Lower leg skin (tissue), 4 donors: Measurements from ENCODE around the gene NFAT5. TPM values are rescaled to one million over a fixed set of nuclear protein-coding genes. Genes with fewer than 3 reads are reported as not detected.
A peak's percentile ranks its signal among the peaks of the same experiment; 100 is the strongest.

Experiments
- DNase-seq, 2 donors: peaks; one replicate each; pipeline ENCODE4 v3.0.0-alpha.2; 2019; ENCODE audit warnings: low spot score in 2 of 2
- H3K4me3 ChIP-seq: fragments of 200-600 bp; sonication (generic); 2 replicates; pipeline ENCODE4 v1.5.1; 2017; ENCODE audit warnings: mild to moderate bottlenecking, low read depth; ENCODE audit not compliant: poor library complexity, severe bottlenecking
- POLR2A ChIP-seq, 2 donors: fragments of 450-650 bp; IDR thresholded peaks; one replicate each; pipeline ENCODE4 v1.6.1; 2016 to 2017; ENCODE audit warnings: antibody characterized with exemption in 2 of 2, mild to moderate bottlenecking in 1 of 2, moderate library complexity in 1 of 2
- WGBS, 2 donors: methylation state at CpG; one replicate each; pipeline ENCODE4 v1.1.5; 2018; 5-methylcytosine and 5-hydroxymethylcytosine counted together
- intact Hi-C: fragments of 100-400 bp; cut with DNase I; formaldehyde crosslinking; loops from one replicate; pipeline ENCODE4 v1.15.0; 2023; ENCODE audit warnings: low total_unique reads
- total RNA-seq, 4 donors: library from RNA; depleted of rRNA; stranded (reverse); fragments of >200 nt; gene quantifications; one replicate each; pipeline ENCODE4 v1.1.0, GENCODE V29; 2016
- TF ChIP-seq, protein P1 (sequence below), 3 donors: fragments of 450-650 bp; IDR thresholded peaks; one replicate each; pipeline ENCODE4 v1.5.1; 2016; ENCODE audit warnings: antibody characterized with exemption in 3 of 3, mild to moderate bottlenecking in 3 of 3, moderate library complexity in 2 of 3

NFAT5 gene
- total RNA-seq, 4 donors from 2014 or later = 74.7 to 114 (median 88.6) TPM

DNA sequence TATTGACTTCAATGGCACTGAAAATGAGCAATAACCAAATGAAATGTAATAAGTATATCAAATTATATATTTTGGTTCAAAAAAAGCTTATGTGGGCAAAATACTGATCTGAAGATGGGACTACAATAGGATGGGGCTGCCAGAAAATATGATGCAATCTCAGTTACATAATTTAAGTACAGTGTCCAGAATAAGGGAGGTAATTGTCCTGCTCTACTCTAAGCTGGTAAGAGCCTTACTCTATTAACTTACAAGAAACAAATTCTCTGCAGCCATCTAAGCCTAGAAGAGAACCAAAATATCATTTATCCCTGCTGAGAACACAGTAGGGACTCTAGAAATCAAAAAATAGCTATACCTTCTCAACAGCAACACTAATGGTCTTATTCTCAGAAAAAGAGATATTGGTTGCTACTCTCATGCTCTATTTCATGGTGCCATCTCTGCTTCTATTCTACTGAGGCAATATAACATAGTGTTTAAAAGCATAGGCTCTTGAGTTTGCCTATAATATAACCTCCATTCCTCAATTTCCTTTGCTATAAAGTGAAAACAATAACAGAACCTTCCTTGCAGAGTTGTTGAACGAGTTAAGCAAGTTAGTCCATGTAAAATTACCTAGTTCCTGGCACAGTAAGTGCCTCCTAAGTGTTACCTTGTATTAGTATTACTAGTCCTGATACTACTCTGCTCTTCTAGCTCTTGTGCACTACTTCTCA, 140.6 kb downstream of the NFAT5 start:
- 45 to 53% methylated on average over 1 of the region's 1 CpG for WGBS, 2 donors
- intact Hi-C loops = loop anchor here (5.0 kb wide), 1 partner anchor 46 kb away; the partner anchor contains the start of gene NOB1
- H3K4me3 ChIP-seq = no peak overlapping the region
- TF ChIP-seq POLR2A (IDR thresholded peaks at IDR 0.05) = no peak
- TF ChIP-seq, protein P1, sequence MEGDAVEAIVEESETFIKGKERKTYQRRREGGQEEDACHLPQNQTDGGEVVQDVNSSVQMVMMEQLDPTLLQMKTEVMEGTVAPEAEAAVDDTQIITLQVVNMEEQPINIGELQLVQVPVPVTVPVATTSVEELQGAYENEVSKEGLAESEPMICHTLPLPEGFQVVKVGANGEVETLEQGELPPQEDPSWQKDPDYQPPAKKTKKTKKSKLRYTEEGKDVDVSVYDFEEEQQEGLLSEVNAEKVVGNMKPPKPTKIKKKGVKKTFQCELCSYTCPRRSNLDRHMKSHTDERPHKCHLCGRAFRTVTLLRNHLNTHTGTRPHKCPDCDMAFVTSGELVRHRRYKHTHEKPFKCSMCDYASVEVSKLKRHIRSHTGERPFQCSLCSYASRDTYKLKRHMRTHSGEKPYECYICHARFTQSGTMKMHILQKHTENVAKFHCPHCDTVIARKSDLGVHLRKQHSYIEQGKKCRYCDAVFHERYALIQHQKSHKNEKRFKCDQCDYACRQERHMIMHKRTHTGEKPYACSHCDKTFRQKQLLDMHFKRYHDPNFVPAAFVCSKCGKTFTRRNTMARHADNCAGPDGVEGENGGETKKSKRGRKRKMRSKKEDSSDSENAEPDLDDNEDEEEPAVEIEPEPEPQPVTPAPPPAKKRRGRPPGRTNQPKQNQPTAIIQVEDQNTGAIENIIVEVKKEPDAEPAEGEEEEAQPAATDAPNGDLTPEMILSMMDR (IDR thresholded peaks at IDR 0.05) = no peak
- no peak for DNase-seq

- peak in 1 of 2 donors; percentile 61 for DNase-seq
- WGBS, 2 donors = 56 to 78% methylated on average over 2 of the region's 2 CpGs
- no peak overlapping the region for H3K4me3 ChIP-seq
- TF ChIP-seq POLR2A (IDR thresholded peaks at IDR 0.05) = no peak
- TF ChIP-seq, protein P1 (IDR thresholded peaks at IDR 0.05) = no peak
- intact Hi-C loops = loop anchor here (5.0 kb wide), 1 partner anchor 45 kb away; the partner anchor contains the start of gene NOB1
Measured at GRCh38 chr16:69706975-69707340, 141.2 kb downstream of the NFAT5 start.

DNA sequence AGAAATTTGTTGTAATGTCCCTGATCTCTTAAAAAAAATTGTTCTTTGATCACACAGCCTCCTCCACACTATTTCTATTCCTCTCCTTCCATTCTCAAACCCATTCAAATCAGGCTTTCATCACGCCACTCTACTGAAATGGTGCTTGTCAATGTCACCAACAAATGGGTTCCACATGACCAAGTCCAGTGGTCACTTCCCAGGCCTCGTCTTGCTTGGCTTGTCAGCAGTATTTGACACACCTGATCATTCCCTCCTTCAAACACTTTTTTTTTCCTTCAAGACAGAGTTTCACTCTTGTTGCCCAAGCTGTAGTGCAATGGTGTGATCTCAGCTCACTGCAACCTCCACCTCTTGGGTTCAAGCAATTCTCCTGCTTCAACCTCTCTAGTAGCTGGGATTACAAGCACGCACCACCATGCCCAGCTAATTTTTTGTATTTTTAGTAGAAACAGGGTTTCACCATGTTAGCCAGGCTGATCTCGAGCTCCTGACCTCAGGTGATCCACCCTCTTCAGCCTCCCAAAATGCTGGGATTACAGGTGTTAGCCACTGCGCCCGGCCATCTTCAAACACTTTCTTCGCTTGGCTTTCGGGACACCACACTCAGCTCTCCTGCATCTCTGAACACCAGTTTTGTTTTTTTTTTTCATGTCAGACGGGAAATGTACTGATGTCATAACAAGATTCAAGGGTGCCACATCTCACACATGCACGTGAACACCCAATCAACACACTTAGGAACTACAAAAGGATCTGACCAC, 142.3 kb downstream of the NFAT5 start:
- TF ChIP-seq, protein P1 (IDR thresholded peaks at IDR 0.05) = no peak
- no peak for TF ChIP-seq POLR2A (IDR thresholded peaks at IDR 0.05)
- no peak overlapping the region for H3K4me3 ChIP-seq
- WGBS, 2 donors = 86 to 89% methylated on average over 10 of the region's 10 CpGs
- intact Hi-C loops = loop anchor here (5.0 kb wide), 1 partner anchor 44 kb away; the partner anchor contains the start of gene NOB1
- peak; percentile 10 to 61 for DNase-seq

- DNase-seq = peak in 1 of 2 donors; percentile 31
- TF ChIP-seq POLR2A (IDR thresholded peaks at IDR 0.05) = no peak
- TF ChIP-seq, protein P1 (IDR thresholded peaks at IDR 0.05) = no peak
- intact Hi-C loops = loop anchor here (5.0 kb wide), 1 partner anchor 43 kb away; the partner anchor contains the start of gene NOB1
- WGBS, 2 donors = 28 to 29% methylated on average over 5 of the region's 5 CpGs
- no peak overlapping the region for H3K4me3 ChIP-seq
Measured at GRCh38 chr16:69709456-69710084, 143.8 kb downstream of the NFAT5 start.

GRCh38 chr16:69711115-69711740, 145.5 kb downstream of the NFAT5 start:
- TF ChIP-seq, protein P1 (IDR thresholded peaks at IDR 0.05) = no peak
- TF ChIP-seq POLR2A (IDR thresholded peaks at IDR 0.05) = no peak
- no peak overlapping the region for H3K4me3 ChIP-seq
- WGBS, 2 donors = 34 to 51% methylated on average over 12 of the region's 12 CpGs
- intact Hi-C loops = no loop called here
- peak; percentile 53 to 78 for DNase-seq
